SW 1271 (cell line): ENCODE data around the gene PIEZO1.
"Not testable (repeated sequence)": the region's sequence is repeated elsewhere in the genome, so short reads cannot be mapped to it uniquely, and the experiment has no call there.

Source experiments
- DNase-seq, 2 experiments: peaks; one replicate each; lab custom pipeline; 2025; lab: John Stamatoyannopoulos, UW

PIEZO1 gene, protein sequence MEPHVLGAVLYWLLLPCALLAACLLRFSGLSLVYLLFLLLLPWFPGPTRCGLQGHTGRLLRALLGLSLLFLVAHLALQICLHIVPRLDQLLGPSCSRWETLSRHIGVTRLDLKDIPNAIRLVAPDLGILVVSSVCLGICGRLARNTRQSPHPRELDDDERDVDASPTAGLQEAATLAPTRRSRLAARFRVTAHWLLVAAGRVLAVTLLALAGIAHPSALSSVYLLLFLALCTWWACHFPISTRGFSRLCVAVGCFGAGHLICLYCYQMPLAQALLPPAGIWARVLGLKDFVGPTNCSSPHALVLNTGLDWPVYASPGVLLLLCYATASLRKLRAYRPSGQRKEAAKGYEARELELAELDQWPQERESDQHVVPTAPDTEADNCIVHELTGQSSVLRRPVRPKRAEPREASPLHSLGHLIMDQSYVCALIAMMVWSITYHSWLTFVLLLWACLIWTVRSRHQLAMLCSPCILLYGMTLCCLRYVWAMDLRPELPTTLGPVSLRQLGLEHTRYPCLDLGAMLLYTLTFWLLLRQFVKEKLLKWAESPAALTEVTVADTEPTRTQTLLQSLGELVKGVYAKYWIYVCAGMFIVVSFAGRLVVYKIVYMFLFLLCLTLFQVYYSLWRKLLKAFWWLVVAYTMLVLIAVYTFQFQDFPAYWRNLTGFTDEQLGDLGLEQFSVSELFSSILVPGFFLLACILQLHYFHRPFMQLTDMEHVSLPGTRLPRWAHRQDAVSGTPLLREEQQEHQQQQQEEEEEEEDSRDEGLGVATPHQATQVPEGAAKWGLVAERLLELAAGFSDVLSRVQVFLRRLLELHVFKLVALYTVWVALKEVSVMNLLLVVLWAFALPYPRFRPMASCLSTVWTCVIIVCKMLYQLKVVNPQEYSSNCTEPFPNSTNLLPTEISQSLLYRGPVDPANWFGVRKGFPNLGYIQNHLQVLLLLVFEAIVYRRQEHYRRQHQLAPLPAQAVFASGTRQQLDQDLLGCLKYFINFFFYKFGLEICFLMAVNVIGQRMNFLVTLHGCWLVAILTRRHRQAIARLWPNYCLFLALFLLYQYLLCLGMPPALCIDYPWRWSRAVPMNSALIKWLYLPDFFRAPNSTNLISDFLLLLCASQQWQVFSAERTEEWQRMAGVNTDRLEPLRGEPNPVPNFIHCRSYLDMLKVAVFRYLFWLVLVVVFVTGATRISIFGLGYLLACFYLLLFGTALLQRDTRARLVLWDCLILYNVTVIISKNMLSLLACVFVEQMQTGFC (N-terminal part only)

GRCh38 chr16:88785106-88785924 is at the start of gene PIEZO1:
TSS of gene PIEZO1 (minus strand) at chr16:88785220. CDS start at chr16:88784964, 256 bp downstream.
- peak in 1 of 2 experiments; percentile 32 for DNase-seq

DNA sequence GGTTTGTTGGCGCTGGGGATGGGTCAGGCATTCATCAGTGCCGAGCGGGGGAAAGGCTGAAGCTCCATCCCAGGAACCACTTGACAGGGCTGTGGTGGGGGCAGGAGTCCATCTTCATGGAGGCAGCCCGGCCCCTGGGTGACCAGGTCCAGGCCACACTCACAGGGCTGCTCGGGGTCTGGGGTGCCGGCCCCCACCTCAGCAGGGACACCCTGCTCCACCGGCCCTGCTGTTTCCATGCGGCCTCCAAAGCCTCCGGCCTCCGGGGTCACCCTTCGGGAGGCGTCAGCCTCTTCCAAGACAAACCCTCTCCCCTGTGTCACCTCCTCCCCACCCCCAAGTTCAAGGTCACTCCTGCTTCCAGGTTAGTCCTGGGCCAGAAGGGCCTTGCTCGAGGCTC is 49.6 kb upstream of the PIEZO1 start:
- DNase-seq = no peak

DNA sequence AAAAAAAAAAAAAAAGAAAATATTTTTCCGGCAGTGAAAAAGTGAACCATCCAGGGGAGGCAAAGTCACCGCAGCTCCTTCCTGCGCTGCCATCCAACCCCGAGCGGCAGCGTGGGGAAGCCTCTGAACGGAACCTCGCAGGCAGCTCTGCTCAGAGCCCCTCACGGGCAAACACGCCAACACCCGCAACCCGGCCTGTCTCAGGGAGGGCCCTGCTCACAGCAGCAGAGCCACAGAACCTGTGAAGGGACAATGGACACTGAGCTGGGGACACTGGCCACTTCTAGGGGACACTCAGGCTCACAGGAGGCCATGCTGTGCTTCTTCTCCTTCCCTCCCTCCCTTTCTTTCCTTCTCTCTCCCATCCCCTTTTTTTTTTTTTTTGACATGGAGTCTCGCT is 48.1 kb upstream of the PIEZO1 start:
- DNase-seq = no peak

GRCh38 chr16:88831838-88832237 is 46.8 kb upstream of the PIEZO1 start:
- DNase-seq = no peak

- no peak for DNase-seq
Observed at GRCh38 chr16:88830783-88831182, 45.8 kb upstream of the PIEZO1 start.

DNA sequence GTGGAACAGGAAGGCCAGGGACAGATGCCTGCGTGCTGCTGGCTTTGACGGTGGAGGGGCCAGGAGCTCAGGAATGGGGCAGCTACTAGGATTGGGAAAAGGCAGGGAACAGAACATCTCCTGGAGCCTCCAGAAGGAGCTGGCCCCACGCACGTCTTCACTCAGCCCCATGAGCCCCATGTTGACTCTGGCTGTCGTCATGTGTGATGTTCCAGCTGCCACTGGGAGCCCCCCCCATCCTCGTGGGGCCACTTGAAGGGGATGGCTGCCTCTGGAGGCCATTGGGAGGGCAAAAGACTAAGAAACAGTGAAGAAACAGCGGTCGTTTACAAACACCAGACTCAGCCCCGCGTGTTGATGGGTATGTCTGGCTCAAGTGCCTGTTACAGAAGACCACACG is 45.2 kb upstream of the PIEZO1 start:
- no peak for DNase-seq

DNA sequence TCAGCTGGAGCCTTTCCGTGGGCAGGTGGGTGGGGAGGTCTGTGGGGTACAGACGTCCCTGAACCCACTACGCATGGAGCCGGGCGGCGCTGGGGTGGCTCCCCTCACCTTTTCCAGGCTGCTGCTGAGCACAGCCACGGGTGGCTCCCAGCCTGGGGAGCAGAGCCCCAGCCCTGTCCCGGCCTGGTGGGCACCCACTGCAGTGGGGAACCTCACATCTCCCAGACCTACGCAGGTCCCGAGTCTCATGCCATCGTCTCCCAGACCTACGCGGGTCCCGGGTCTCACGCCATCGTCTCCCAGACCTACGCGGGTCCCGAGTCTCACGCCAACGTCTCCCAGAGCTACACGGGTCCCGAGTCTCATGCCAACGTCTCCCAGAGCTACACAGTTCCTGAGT is 43.7 kb upstream of the PIEZO1 start:
- no peak for DNase-seq

DNA sequence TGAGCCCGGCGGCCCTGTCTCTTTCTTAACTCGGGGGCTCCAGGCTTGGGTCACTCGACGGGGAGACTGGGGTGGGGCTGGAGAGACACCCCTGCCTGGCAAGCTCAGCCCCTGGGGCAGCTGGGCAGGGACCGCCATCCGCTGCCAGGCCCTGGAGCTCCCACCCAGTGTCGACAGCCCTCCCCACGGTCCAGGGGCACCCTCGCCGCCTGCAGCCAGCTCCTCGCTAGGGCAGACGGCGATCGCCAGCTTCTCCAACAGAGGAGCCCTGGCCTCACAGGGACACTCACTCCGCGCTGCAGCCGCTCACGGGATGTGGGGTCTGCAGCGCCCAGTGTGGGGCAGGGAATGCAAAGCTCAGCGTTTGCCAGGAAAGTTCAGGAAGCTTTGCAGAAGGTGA is 42.7 kb upstream of the PIEZO1 start:
- no peak for DNase-seq

GRCh38 chr16:88826070-88826840 is 41.2 kb upstream of the PIEZO1 start:
- DNase-seq = no peak

DNA sequence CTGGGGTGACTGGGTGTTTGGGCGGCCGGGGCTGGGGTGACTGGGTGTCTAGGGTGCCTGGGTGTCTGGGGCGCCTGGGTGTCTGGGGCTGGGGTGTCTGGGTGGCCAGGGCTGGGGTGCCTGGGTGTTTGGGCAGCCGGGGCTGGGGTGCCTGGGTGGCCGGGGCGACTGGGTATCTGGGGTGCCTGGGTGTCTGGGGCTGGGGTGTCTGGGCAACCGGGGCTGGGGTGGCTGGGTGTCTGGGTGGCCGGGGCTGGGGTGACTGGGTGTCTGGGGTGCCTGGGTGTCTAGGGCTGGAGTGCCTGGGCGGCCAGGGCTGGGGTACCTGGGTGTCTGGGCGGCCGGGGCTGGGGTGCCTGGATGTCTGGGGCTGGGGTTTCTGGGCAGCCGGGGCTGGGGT is 40.1 kb upstream of the PIEZO1 start:
- no peak for DNase-seq

GRCh38 chr16:88824256-88825077 is 39.4 kb upstream of the PIEZO1 start:
- DNase-seq = no peak

DNA sequence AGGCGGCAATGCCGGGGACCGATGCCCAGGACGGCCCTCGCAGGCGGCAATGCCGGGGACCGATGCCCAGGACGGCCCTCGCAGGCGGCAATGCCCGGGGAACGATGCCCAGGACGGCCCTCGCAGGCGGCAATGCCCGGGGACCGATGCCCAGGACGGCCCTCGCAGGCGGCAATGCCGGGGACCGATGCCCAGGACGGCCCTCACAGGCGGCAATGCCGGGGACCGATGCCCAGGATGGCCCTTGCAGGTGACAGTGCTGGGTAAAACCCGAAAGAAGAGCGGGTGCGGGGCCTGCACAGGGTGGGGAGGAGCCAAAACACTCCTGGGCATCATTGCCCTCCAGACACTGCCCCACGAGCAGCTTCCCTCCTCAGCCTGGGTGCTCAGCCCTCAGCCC is 38.6 kb upstream of the PIEZO1 start:
- not testable (repeated sequence) for DNase-seq

DNA sequence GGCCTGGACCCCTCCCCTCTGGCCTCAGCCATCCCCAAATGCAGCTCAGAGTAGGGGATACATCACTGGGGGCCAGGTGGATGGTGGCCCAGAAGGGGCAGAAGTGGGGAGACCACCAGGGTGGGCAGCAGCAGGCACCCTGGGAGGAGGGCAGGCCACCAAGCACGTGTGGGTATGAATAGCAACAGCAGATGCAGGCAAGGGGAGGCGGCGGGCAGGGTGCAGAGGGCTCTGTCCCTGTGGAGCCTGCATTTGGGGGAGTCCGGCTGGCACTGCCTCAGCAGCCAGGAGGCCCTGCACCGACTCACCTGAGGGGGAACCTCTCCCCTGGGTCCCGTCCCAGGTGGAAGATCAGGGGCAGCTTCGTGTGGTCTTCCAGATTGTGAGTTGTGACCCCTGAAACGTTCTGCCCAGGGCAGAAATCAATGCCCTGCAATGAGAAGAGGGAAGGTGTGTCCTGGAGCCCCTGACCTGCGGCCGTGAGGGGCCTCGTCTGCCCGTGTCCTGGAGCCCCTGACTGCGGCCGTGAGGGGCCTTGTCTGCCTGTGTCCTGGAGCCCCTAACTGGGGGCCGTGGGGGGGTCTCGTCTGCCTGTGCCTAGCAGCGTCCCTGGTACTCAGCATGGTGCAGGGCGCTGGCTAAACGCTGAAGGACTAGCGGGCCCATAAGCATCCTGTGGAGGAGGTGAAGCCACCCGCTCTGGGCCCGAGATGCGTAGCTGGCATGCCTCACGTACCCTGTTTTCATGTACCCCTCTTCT is 37.4 kb upstream of the PIEZO1 start:
- no peak for DNase-seq

- no peak for DNase-seq
Observed at GRCh38 chr16:88821168-88821850, 36.3 kb upstream of the PIEZO1 start.

- no peak for DNase-seq
Observed at GRCh38 chr16:88820385-88821025, 35.5 kb upstream of the PIEZO1 start.

DNA sequence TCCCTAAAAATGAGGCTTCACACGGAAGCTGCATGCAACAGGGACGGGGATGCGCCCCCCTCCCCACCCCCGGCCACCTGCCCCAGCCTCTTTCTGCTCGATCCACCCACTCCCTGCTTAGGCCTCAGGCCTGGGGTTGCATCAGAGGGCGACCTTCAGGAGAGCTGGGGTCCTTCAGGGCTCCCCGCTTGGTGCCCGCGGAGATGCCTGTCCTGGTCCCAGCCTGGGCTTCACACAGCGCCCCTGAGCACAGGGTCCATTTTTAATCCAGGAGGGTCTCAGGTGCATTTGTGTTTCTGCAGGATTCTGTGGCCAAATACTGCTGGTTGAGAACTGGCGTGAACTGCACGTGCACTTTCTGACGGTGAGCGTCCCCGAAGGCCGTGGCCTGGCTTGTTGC is 34.1 kb upstream of the PIEZO1 start:
- no peak for DNase-seq

DNA sequence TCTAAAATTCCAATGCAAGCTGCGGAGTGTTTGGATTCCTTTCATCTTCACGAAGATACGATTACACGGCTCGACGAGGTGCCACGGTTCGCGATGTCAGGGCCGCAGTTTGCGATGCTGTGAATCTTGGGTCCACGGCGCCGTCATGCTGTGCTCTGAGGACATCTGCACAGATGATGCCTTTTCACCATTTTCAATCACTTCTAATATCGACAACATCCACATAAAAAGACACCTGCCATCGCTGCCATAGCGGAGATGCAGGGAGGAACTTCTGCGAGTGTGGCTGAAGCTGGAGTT is 33.5 kb upstream of the PIEZO1 start:
- no peak for DNase-seq
